Epidermal melanocyte (primary cell): Measurements from ENCODE around the gene SAP30L.

Source experiments
- DNase-seq: peaks from one replicate; pipeline ENCODE4 v3.0.0; 2011; ENCODE audit warnings: low spot score; ENCODE audit not compliant: insufficient read length

SAP30L gene

DNA sequence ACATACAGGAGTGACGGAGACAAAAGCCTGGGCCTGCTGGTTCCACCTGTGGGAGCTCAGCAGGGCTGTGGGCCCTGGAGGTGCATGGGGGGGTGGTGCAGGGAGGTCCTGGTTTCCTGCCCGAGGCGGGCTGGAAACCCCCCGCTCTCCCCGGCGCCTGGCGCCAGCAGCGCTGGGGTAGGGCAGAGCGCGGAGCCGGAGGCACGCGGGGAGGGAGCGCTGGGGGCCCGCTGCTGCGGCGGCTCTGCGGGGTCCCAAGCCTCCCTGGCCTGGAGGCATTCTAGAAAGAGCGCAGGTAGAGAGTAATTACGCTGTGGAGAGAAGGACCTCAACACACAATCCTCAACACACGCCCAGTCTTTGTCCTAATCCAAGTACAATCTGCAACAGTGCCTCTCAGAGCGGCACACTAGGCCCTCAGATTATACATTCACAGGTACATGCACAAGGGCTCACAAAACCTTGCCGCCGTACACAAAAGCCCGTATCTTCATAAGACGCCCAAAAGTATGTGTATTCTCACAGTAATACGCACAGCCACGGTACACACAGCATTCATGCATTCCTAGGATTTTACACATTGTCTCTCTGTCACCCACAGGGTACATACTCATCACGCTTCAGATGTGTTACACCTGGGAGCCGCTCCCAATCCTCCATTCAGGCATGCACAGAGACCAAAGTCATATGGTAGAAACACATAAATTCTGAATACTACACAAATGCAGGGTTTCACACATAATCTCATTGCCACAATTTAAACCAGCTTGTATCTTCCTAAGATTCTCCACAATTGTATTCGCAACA is 34.4 kb downstream of the SAP30L start:
- no peak for DNase-seq

DNA sequence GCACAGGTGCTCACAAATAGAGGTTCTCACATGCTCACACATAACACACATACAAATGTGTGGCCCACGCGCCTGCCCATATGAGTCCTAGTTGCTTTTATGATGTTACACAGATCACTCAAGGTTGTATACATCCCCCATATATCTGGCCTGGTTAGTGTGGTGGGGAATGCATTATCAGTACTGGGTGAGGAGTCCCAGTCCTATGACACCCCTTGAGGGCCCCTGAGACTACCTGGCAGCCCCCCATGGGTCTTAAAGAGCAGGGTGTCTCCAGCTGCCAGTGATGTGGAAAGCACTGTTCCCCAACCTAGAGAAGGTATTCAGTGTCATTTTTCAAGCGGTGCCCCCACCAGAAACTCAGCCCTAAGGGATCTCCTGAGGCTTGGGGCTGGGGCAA is 35.0 kb downstream of the SAP30L start:
- no peak for DNase-seq

DNA sequence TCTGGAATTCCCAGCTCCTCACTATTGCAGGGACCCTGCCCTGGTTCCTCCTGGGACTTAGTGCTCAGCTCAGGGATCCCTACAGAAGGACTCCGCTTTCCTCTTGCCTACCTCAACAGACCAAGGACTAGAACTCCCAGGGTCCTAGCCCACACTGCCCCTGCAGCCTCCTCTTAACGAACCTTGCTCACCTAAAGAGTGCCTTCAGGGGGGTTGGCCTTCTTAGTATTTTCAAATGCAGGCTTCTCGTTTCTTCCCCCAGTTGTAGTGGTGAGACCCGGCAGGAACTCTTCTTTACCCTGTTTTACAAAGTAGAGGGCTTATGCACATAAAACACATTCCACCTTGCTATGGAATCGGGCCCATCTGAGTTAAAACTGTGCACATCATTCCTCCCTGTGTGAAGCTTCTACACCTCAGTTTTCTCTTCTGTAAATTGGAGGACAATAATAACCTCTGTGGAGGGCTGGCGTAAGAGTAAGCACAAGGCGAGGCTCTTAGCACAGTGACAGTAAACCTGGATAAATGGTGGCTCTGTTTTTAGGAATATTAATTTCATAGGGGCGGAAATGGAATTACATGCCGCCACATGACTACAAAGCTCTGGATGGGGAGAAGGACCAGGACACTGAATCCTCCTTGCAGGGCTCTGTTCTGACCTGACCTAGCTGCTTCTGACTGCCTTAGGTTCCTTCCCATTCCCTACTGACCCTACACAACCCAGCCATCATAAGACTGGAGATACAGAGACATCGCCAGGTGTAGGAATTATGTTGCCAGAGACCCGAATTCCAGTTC is 36.0 kb downstream of the SAP30L start:
- no peak for DNase-seq

DNA sequence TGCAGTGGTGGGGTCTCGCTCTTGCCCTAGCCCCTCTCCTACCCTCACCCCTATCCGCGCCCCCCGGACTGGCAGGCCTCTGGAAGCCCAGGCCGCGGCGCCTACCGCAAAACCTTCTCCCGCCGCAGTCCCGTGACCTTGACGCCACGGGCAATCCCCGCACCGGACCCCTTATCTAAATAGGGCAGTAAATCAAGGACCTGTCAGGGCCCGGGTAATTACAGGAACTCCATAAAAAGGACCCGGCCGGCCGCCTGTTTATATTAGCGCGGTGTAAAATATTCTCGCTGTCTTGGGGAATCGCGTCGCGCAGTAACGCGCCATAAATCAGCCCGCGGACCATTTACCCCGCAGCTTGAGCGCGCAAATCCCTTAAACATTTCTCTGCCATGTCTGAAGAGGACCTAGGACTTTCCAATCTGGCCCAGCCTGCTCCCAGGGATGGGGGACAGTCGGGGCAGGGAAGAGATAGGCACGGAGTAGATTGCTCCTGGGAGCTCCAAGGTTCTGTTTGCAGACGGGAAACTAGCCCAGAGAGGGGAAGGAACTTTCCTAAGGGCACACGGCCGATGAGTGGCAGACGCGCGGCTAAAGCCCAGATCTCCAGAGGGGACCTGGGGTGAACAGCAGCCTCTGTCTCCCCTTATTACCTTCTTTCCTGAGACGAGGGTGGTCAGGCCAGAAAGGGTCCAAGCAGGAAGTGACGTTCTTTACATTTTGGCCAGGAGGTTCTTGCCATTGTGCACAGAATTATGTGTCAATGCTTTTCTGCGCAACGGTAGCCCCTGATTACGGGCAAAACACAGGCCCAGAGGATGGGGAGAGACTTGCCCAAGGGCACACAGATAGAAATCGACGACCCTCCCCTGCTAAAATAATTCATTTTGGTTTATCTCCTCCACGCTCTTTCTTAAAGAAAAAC is 37.0 kb downstream of the SAP30L start:
- no peak for DNase-seq

DNA sequence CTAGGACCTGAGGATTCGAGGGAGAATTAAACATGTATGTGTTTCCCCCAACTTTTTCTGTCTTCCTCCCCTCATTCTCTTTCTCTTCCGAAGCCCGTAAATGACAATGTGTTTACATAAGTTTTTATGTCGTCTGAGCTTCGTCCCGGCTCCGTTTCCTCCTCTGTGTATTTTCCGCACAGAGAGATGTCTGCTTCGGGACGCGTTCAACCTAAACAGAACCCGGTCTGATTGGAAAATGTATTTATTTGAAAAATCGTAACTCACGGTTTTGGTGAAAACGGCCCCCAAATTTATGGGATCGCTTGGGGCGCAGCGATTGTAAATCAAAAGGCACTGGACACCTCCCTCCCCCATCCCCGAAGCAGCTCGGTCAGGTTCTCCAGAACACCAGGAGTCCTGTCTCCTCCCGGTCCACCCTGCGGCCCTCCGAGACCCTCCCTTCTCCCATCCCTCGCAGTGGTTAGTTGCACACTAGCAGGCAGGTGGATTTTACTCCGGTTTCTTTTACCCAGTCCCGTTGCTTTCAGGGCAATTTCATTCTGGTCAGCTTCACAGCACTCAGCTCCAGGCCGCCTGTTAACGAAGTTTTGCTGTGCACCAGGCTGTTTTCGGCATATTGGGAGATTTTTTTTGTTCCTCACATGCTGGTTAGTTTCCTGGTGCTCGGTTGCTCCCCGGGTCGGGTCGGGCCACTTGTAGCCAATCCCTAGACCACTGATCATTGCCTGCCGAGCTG is 38.0 kb downstream of the SAP30L start:
- DNase-seq: no peak

DNA sequence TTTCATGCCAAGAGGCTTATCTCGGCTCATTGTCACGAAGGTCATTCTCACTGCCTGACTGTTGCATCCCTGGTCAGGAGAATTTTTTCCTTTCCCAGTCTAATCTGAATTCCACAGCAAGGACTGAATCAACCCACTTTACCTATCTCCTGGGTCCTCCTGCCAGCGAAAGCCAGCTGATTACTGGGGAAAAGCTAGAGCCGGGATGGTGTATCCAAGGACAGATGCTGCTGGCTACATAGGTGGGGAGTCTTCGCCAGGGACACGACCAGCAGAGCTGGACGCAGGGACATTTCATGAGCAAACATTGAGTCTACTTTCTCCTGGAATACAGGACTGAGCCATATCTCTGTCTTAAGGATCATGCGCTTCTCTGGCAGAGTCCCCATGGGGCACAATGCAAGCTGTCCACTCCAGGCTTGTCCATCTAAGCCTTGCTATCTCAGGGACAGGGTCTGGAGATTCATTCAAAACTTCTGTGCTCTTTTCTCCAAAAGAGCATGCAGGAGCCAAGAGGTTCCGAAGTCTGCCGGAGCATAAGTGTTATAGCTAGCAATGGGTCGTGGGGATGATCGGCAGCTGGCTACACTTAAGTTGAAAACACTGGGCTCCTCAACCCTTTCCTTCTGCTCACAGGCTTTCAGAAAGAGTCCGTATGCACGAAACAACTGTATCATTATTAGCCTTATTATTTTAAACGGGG is 38.7 kb downstream of the SAP30L start:
- no peak for DNase-seq

DNA sequence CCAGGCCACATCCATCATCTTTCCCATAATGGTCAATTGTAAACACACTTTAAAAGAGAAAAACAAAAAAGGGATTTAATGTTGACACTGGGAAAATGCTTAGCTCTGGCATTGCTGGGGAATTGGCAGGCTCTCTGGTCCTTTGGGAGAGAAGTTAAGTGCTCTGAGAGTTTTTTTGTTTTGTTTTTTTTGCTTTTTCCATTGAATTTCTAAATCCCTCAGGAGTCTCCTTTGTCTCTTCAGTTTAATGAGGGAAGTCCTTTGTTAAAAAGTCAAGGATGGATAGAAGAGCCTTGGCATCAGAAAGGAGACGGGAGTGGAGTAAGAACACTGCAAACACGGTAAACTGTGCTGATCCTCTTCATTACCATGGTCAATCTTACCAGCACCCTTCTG is 39.3 kb downstream of the SAP30L start:
- no peak for DNase-seq

DNA sequence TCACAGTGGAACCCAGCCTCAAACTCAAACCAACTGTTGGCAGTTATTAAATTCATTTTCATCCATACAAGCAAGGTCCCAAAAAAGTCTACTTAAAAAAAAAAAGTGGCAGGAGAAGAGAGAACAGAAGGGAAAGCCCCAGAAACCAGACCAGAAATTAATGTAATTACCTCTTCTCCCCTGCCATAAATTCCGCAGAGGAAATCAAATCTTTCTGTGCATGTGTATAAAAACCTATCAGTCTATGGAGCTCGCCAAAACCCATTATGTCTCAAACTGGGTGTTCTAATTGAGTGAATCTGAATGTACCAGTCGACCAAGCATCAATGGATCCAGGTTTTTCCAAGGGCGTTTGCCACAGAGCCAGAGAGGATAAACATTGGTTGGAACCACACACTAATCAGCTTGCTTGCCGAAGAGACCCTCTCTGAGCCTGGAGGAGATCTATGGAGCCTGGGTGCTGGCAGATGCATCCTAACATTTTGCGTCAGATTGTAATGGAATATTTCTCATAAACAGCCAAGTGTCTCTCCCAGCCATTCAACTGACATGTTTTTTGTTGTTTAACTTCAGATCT is 40.1 kb downstream of the SAP30L start:
- no peak for DNase-seq

DNA sequence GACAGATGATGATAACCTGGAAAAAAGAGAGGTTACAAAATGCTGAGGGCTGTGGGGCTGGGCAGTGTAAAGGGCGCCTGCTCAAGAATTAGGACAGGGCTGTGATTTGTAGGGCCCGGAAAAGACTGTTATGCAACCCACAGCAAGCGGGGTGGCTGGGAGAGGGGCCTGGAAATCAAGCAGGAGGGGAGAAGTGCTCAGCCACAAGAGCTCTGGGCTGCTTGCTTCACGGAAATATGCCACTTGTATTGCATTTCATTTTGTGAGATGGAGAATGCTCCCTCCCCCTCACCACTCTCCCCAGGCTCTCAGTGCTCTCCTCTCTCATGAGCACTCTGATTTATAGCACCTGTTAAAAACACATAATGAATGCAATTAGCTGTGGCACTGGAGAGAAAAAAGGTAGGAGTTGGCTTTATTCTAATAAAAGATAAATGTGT is 40.6 kb downstream of the SAP30L start:
- DNase-seq: no peak

DNA sequence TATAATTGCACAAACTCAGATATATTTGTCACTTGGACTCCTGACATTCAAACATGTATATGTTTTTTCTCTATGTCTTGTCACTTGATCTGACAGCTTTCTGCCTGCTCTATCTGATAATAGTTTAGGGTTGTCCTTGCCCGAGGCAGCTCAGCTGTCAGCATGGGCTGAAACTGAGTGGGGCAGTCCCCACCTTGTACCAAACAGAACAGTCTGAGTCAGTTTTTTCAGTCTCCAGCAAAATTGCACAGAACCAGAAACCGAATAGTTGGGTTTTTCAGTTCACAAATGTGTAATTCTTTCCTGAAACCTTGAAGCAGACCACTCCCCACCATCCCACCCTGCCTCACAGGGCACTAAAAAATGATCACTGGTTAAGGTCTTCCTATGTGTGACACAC is 41.7 kb downstream of the SAP30L start:
- DNase-seq: no peak

DNA sequence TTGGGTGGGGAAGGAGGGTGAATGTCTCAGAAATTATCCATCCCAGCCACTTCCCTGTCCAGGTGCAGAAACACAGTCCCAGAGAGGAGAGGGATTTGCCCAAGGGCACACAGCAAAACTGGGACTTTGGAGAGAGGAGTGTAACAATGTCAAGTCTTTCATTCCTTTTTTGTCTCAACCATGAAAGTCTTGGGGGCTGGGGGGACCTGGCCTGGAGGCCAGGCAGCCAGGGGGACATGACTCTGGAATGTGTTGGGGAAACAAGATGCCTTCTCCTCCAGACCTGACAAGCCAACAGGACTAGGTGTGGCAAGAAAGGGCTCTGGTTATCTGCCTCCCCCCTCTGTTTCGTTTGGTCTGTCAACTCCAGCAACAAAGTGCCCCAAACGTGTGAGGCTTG is 46.1 kb downstream of the SAP30L start:
- no peak for DNase-seq

DNA sequence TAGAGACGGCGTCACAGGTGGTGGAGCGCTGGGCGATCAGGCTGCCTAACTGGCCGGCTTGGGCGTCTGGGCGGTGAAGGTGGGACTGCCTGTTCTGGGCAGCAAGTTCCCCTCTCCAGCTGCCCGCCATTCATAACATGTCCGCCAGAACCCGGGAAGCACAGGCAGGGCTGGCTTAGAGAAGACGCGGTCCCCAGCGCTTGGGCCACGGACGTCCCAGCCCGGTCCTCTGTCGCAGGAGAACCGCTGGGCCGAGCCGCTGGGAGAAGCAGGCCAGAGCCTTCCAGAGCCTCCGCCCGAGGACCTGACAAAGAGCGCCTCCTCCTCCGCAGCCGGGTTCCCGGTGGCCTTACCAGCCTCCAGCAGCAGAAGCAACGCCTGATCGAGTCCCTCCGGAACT is 47.5 kb downstream of the SAP30L start:
- DNase-seq: no peak

DNA sequence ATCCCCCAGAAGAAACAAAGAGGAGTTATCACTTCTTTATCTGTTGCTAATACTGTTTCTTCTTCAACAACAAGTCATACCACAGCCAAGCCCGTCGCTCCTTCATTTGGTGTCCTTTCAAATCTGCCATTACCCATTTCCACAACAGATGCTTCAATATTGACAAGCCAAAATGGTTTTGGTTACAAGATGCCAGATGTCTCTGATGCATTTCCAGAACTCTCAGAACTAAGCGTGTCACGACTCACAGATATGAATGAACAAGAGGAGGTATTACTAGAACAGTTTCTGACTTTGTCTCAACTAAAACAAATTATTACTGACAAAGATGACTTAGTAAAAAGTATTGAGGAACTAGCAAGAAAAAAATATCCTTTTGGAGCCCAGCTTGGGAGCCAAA is 48.2 kb downstream of the SAP30L start:
- no peak for DNase-seq

DNA sequence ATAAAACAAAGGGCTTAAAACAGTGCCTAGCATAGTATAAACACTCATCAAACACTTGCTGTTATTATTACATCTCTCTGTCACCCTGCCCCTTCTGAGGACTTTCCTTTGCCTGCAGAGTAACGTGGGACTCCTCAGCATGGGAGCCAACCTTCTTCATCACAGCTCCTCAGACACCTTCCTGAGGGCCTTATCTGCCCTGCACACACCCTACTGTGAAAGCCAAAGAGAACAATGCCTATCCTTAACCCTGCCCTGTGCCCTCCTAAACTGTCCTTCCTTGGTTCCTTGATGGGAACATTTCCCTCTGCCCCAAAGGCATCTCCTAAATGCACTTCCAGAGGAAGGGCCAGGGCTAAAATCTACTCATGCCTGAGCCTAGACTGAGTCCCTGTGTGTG is 52.8 kb downstream of the SAP30L start:
- DNase-seq: no peak

DNA sequence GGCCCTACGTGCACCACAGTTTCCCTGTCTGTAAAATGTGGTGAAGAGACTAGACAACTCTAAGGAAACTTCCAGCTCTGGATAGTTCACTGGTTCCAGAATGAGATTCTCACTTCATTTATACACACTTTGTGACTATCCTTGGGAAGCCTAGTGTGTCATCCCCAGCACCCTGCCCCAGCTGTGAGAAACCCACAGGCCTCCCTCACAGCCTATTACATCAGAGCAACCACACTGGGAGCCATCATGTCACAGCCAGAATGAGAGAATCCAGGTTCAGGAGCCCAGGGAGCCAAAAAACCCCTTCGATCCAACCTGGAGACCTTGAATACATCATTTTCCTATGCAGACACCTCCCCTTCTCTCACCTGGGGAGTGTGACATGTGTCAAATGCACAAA is 53.2 kb downstream of the SAP30L start:
- DNase-seq: no peak

DNA sequence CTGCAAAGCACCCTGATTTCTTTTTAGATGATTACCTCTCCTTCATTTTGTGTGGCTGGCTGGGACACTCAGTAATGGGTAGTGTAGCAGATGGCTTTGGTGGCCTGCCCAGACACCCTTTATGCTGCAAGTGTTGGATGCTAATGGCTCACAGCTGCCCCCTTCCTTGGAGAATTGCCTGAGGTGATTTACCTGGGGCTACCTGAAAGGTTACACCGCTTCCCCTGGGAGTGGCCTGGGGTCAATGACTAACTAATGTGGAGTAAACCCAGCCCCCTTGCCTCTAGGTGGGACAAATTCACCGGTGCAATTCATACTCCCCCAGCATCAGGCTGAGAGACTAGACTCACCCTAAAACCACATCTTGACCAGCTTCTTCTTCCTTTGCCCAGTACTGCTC is 55.8 kb downstream of the SAP30L start:
- DNase-seq: no peak

DNA sequence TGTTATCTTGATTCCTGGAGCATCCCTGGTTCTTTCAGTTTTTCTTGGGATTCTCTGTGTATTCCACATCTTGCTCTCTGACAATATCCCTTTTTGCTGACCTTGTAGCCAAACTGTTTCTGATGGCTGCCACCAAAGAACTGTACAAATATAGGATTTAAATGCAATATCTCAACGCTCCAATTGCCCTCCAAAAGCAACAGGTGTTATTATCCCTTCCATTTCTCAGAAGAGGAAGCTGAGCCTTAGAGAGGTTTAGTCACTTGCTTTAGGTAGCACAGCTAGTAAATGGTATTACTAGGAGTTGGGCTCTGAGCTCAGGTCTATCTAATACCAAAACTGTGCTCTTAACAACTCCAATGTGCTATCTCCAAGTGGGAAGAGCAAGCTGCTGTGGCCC is 56.4 kb downstream of the SAP30L start:
- DNase-seq: no peak

DNA sequence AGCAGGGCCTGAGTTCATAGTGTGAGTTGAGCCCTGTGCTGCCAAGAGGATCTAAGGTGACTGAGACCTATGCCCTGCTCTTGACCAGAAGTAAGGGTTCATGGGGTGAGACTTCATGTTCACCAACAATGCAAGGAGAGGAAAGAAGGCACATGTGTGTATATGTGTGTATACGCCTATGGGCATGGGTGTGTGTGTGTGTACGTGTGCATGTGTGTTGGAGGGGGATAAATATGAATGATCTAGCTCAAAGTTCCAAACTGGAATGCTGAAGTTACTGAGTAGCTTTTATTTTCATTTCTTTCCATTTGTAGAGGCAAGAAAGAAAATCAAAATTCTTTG is 57.9 kb downstream of the SAP30L start:
- DNase-seq: no peak

DNA sequence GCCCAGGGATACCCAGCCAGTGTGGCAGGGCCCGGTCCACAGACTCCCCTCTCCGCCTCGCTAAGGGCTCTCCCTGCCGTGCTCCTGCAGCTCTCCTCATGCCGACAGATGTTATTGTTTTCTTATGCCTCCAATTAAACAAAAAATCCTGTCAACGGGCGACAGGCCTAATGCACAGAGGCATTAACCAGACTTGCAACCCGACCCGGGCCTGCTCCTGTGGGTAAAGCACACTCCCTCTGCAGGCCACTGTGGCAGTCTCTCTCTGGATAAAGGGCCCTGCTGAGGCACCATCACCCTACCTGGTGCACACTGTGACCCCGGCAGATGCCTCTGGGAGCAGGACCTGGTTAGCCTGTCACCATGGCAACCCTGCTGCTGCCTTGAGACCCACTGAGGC is 59.8 kb downstream of the SAP30L start:
- DNase-seq: no peak

DNA sequence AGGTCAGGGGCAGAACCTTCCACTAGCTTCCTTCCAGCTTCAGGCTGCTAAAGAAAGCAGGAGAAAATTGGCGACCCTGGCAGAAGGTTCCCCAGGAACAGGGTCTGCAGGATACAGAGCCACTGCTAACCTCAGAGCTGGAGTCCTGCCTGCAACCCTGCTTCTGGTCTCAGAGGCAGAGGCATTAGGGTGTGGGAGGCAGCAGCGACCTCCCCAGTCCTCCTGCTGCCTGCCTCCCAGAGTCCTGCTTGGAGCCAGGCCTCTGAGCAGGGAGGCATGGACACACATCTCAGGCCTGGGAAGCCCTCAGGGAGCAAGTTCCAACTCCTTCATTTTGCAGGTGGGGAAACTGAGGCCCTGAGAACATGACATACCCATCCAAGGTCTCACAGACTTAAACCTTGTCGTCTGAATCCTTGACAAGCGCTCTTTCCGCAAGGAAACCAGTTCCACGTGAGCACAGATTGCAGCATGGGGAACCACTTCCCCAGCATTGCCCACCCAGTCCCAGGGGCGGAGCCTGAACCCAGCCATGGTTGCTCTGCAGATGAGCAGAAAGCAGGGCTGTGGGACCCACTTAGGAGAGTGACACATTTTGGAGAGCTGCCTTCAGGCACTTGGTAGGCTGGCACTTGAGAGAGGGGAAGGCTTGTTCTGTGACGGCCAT is 60.4 kb downstream of the SAP30L start:
- no peak for DNase-seq
